ENCODE results near the gene HAUS3.

HAUS3 gene

GRCh38 chr4:2266821-2267220 lies 24.9 kb upstream of the HAUS3 start:
- Histone ChIP-seq H3K79me2 (ENCODE audit: low read length) (no peaks in the 10 kb centered on the region), H3K36me3 (replicated peaks; ENCODE audit: insufficient read depth, low read length) (no peaks in the 10 kb centered on the region), H3K9ac (ENCODE audit: low read length) (no peak overlapping the region), H3K27ac (ENCODE audit: low read length) (no peak overlapping the region), H3K4me1 (ENCODE audit: low read length) (peaks cover 20% of the 10 kb centered on the region), H4K20me1 (ENCODE audit: insufficient read depth, low read length) (no peaks in the 10 kb centered on the region), H3K4me2 (ENCODE audit: low read depth, low read length) (no peak overlapping the region), H3K9me3 (replicated peaks; ENCODE audit: insufficient read depth, low read length) (no peaks in the 10 kb centered on the region), H3K4me3 (ENCODE audit: low read length) (no peak overlapping the region), H3F3A (ENCODE audit: insufficient read depth, low read length) (peaks cover 17% of the 10 kb centered on the region), H2AFZ (ENCODE audit: low read length) (no peak overlapping the region), H3K27me3 (replicated peaks; ENCODE audit: insufficient read depth, low read length) (no peaks in the 10 kb centered on the region), H3K9me2 (replicated peaks; ENCODE audit: insufficient read depth, low read length) (no peaks in the 10 kb centered on the region)
- TF ChIP-seq EZH2 (optimal IDR thresholded peaks at IDR 0.05; ENCODE audit: low read depth, low read length) = no peak
- no peak for TF ChIP-seq EZH2phosphoT487 (IDR thresholded peaks at IDR 0.05; ENCODE audit: low read length)
- TF ChIP-seq CTCF (IDR thresholded peaks at IDR 0.05; ENCODE audit: low read length) = no peak
- DNase-seq = no peak

GRCh38 chr4:2266181-2266580 lies 24.3 kb upstream of the HAUS3 start:
- H3K9me2 ChIP-seq (replicated peaks; ENCODE audit: insufficient read depth, low read length) = no peaks in the 10 kb centered on the region
- H3K9me3 ChIP-seq (replicated peaks; ENCODE audit: insufficient read depth, low read length) = no peaks in the 10 kb centered on the region
- no peak for DNase-seq
- H4K20me1 ChIP-seq (ENCODE audit: insufficient read depth, low read length) = no peaks in the 10 kb centered on the region
- no peaks in the 10 kb centered on the region for H3K27me3 ChIP-seq (replicated peaks; ENCODE audit: insufficient read depth, low read length)
- H3K9ac ChIP-seq (ENCODE audit: low read length) = no peak overlapping the region
- H3K79me2 ChIP-seq (ENCODE audit: low read length) = peaks cover 1% of the 10 kb centered on the region
- no peak overlapping the region for H3K4me2 ChIP-seq (ENCODE audit: low read depth, low read length)
- no peak overlapping the region for H3K4me3 ChIP-seq (ENCODE audit: low read length)
- no peak overlapping the region for H3K27ac ChIP-seq (ENCODE audit: low read length)
- peaks cover 17% of the 10 kb centered on the region for H3F3A ChIP-seq (ENCODE audit: insufficient read depth, low read length)
- no peak overlapping the region for H2AFZ ChIP-seq (ENCODE audit: low read length)
- H3K36me3 ChIP-seq (replicated peaks; ENCODE audit: insufficient read depth, low read length) = no peaks in the 10 kb centered on the region
- H3K4me1 ChIP-seq (ENCODE audit: low read length) = peaks cover 20% of the 10 kb centered on the region
- no peak for TF ChIP-seq CTCF (IDR thresholded peaks at IDR 0.05; ENCODE audit: low read length)
- no peak for TF ChIP-seq EZH2phosphoT487 (IDR thresholded peaks at IDR 0.05; ENCODE audit: low read length)
- TF ChIP-seq EZH2 (optimal IDR thresholded peaks at IDR 0.05; ENCODE audit: low read depth, low read length) = no peak

GRCh38 chr4:2265113-2266110 lies 23.5 kb upstream of the HAUS3 start:
- Histone ChIP-seq H2AFZ (ENCODE audit: low read length) (no peak overlapping the region), H3K79me2 (ENCODE audit: low read length) (peaks cover 9% of the 10 kb centered on the region), H3K4me3 (ENCODE audit: low read length) (no peak overlapping the region), H3K4me2 (ENCODE audit: low read depth, low read length) (no peak overlapping the region), H4K20me1 (ENCODE audit: insufficient read depth, low read length) (no peaks in the 10 kb centered on the region), H3K27ac (ENCODE audit: low read length) (no peak overlapping the region), H3K27me3 (replicated peaks; ENCODE audit: insufficient read depth, low read length) (no peaks in the 10 kb centered on the region), H3K4me1 (ENCODE audit: low read length) (peaks cover 25% of the 10 kb centered on the region), H3F3A (ENCODE audit: insufficient read depth, low read length) (peaks cover 17% of the 10 kb centered on the region), H3K9me2 (replicated peaks; ENCODE audit: insufficient read depth, low read length) (no peaks in the 10 kb centered on the region), H3K9ac (ENCODE audit: low read length) (no peak overlapping the region), H3K36me3 (replicated peaks; ENCODE audit: insufficient read depth, low read length) (no peaks in the 10 kb centered on the region), H3K9me3 (replicated peaks; ENCODE audit: insufficient read depth, low read length) (no peaks in the 10 kb centered on the region)
- DNase-seq = no peak
- no peak for TF ChIP-seq EZH2 (optimal IDR thresholded peaks at IDR 0.05; ENCODE audit: low read depth, low read length)
- TF ChIP-seq CTCF (IDR thresholded peaks at IDR 0.05; ENCODE audit: low read length) = no peak
- no peak for TF ChIP-seq EZH2phosphoT487 (IDR thresholded peaks at IDR 0.05; ENCODE audit: low read length)
